Nephron progenitor cell (in vitro differentiated cells): ENCODE data around the gene HHATL.

ENCODE experiments used
- DNase-seq: peaks from one replicate; pipeline ENCODE4 v3.0.0; 2021
- H3K27ac Mint-ChIP-seq: 2 replicates; pipeline ENCODE4 v1.8.0; 2021; ENCODE audit warnings: mild to moderate bottlenecking, moderate library complexity, mixed read lengths
- H3K27me3 Mint-ChIP-seq: 2 replicates; pipeline ENCODE4 v1.8.0; 2021; ENCODE audit warnings: mild to moderate bottlenecking, low read depth, mixed read lengths; ENCODE audit not compliant: poor library complexity
- H3K36me3 Mint-ChIP-seq: 2 replicates; pipeline ENCODE4 v1.8.0; 2021; ENCODE audit warnings: low read depth, mixed read lengths
- H3K4me1 Mint-ChIP-seq: 2 replicates; pipeline ENCODE4 v1.8.0; 2021; ENCODE audit warnings: mixed read lengths
- H3K4me3 Mint-ChIP-seq: 2 replicates; pipeline ENCODE4 v1.8.0; 2021; ENCODE audit warnings: mild to moderate bottlenecking, moderate library complexity, mixed read lengths
- H3K9me3 Mint-ChIP-seq: 2 replicates; pipeline ENCODE4 v1.8.0; 2021; ENCODE audit warnings: mild to moderate bottlenecking, moderate library complexity, mixed read lengths
- TF ChIP-seq, protein P1 (sequence below): fragments of 200-600 bp; sonication (generic); IDR thresholded peaks from 2 replicates; pipeline ENCODE4 v1.5.0; 2021; ENCODE audit warnings: antibody characterized with exemption

Gene HHATL

GRCh38 chr3:42681361-42682038 is 21.1 kb downstream of the HHATL start:
- Mint-ChIP-seq H3K27ac (no peak overlapping the region), H3K36me3 (no peaks in the 10 kb centered on the region), H3K9me3 (peaks cover 23% of the 10 kb centered on the region), H3K4me1 (no peaks in the 10 kb centered on the region), H3K4me3 (no peak overlapping the region), H3K27me3 (peaks cover 9% of the 10 kb centered on the region)
- DNase-seq, result no peak
- TF ChIP-seq, protein P1, sequence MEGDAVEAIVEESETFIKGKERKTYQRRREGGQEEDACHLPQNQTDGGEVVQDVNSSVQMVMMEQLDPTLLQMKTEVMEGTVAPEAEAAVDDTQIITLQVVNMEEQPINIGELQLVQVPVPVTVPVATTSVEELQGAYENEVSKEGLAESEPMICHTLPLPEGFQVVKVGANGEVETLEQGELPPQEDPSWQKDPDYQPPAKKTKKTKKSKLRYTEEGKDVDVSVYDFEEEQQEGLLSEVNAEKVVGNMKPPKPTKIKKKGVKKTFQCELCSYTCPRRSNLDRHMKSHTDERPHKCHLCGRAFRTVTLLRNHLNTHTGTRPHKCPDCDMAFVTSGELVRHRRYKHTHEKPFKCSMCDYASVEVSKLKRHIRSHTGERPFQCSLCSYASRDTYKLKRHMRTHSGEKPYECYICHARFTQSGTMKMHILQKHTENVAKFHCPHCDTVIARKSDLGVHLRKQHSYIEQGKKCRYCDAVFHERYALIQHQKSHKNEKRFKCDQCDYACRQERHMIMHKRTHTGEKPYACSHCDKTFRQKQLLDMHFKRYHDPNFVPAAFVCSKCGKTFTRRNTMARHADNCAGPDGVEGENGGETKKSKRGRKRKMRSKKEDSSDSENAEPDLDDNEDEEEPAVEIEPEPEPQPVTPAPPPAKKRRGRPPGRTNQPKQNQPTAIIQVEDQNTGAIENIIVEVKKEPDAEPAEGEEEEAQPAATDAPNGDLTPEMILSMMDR, result no peak

- Mint-ChIP-seq H3K4me3 (no peak overlapping the region), H3K36me3 (no peaks in the 10 kb centered on the region), H3K4me1 (no peaks in the 10 kb centered on the region), H3K27ac (no peak overlapping the region), H3K27me3 (peaks cover 9% of the 10 kb centered on the region), H3K9me3 (peaks cover 30% of the 10 kb centered on the region)
- no peak for DNase-seq
- TF ChIP-seq, protein P1, result no peak
Observed at GRCh38 chr3:42680806-42681205, 21.8 kb downstream of the HHATL start.

DNA sequence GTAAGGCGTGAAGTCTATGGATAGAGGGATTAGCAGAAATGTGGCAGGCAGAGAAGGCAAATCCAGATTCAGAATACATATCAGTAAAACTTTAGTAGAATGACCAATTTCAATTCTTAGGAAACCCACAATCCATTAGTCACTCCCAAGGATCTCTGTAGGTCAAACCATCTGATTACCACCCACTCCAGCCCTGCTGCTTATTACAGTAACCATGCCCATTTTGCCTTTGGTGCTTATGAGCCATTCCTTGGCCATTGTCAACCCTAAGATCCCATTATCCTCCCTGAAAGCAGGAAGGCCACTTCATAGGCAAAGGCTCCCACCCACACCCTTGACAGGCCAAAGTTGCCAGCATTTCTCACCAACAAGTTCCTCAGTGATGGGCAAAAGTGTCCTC is 22.3 kb downstream of the HHATL start:
- Mint-ChIP-seq H3K4me1 (no peaks in the 10 kb centered on the region), H3K9me3 (peaks cover 31% of the 10 kb centered on the region), H3K4me3 (no peak overlapping the region), H3K27ac (no peak overlapping the region), H3K36me3 (no peaks in the 10 kb centered on the region), H3K27me3 (peaks cover 8% of the 10 kb centered on the region)
- DNase-seq, result no peak
- TF ChIP-seq, protein P1, result no peak

DNA sequence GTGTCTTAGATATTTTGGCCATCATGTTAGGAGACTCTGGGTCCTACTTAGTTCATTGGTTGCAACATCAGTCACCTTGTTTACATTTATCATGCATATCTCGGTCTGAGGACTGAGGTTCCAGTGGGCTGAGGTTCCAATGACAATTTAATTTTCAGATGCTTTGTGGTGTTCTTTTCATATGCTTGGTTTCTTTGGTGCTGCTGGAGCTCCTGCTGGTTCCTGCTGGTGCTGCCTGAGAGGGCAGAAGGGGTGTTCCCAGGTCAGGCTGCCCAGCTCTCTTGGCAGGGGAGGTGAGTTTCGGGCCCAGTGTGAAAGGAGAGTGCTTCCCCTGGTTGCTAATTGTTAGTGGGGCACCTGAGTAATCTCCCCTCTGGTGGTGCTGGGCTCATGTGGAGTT is 24.2 kb downstream of the HHATL start:
- Mint-ChIP-seq H3K4me3 (no peak overlapping the region), H3K27ac (no peak overlapping the region), H3K27me3 (peaks cover 3% of the 10 kb centered on the region), H3K9me3 (peaks cover 31% of the 10 kb centered on the region), H3K36me3 (no peaks in the 10 kb centered on the region), H3K4me1 (no peaks in the 10 kb centered on the region)
- TF ChIP-seq, protein P1, result no peak
- no peak for DNase-seq

DNA sequence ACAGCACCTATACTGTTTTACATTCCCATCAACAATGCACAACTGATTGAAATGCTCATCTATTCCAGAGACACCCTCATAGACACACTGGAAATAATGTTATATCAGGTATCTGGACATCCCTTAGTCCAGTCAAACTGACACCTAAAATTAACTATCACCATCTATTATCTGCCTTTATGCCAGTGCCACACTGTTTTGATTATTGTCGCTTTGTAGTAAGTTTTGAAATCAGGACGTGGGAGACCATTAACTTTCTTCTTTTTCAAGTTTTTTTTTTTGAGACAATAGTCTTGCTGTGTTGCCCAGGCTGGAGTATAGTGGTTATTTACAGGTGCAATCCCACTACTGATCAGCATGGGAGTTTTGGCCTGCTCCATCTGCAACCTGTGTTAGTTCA is 26.7 kb downstream of the HHATL start:
- H3K27ac Mint-ChIP-seq, result no peak overlapping the region
- TF ChIP-seq, protein P1, result no peak
- no peaks in the 10 kb centered on the region for H3K4me1 Mint-ChIP-seq
- H3K4me3 Mint-ChIP-seq, result no peak overlapping the region
- DNase-seq, result no peak
- peaks cover 31% of the 10 kb centered on the region for H3K9me3 Mint-ChIP-seq
- H3K27me3 Mint-ChIP-seq, result peaks cover 3% of the 10 kb centered on the region
- no peaks in the 10 kb centered on the region for H3K36me3 Mint-ChIP-seq

DNA sequence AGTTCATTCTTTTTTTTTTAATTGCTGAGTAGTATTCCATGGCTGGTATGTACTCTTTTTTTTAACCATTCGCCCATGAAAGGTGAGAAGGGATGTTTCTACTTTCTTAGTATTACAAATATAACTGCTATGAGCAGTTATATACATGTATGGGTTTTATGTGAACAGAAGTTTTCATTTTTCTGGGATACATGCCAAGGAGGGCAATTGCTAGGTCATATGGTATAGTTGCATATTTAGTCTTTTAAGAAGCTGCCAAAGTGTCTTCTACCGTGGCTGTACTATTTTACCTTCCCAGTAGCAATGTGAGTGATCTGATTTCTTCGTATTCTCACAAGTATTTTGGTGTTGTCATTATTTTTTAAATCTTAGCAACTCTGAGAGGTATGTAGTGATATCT is 28.5 kb downstream of the HHATL start:
- TF ChIP-seq, protein P1, result no peak
- Mint-ChIP-seq H3K36me3 (no peaks in the 10 kb centered on the region), H3K27me3 (peaks cover 3% of the 10 kb centered on the region), H3K4me1 (no peaks in the 10 kb centered on the region), H3K4me3 (no peak overlapping the region), H3K27ac (no peak overlapping the region), H3K9me3 (peaks cover 34% of the 10 kb centered on the region)
- DNase-seq, result no peak
